KMS-11 (cell line): Measurements from ENCODE around the gene NAGPA.

Experiments used
- H2AFZ ChIP-seq: fragments of 200-600 bp; sonication (generic); 2 replicates; pipeline ENCODE4 v1.6.1; 2016; ENCODE audit warnings: antibody characterized with exemption, mixed run types, low read depth
- H3K27ac ChIP-seq: fragments of 200-600 bp; sonication (generic); 2 replicates; pipeline ENCODE4 v1.6.1; 2016; ENCODE audit warnings: mild to moderate bottlenecking, mixed run types
- H3K27me3 ChIP-seq: fragments of 200-600 bp; sonication (generic); 2 replicates; pipeline ENCODE4 v1.6.1; 2017; ENCODE audit warnings: mild to moderate bottlenecking, low read depth, mixed run types, moderate library complexity; ENCODE audit not compliant: insufficient read depth
- H3K36me3 ChIP-seq: fragments of 200-600 bp; sonication (generic); 2 replicates; pipeline ENCODE4 v1.6.1; 2017; ENCODE audit warnings: mild to moderate bottlenecking, mixed run types; ENCODE audit not compliant: insufficient read depth
- H3K4me1 ChIP-seq: fragments of 200-600 bp; sonication (generic); 2 replicates; pipeline ENCODE4 v1.6.1; 2016; ENCODE audit warnings: mild to moderate bottlenecking, low read depth, mixed run types; ENCODE audit not compliant: poor library complexity, severe bottlenecking
- H3K4me2 ChIP-seq: fragments of 200-600 bp; sonication (generic); 2 replicates; pipeline ENCODE4 v1.7.0; 2016; ENCODE audit warnings: mild to moderate bottlenecking, mixed run types
- H3K4me3 ChIP-seq: fragments of 200-600 bp; sonication (generic); IDR thresholded peaks from 2 replicates; pipeline ENCODE4 v1.6.1; 2017; ENCODE audit warnings: low read depth, low read length, mixed read lengths; ENCODE audit not compliant: insufficient read depth
- H3K79me2 ChIP-seq: fragments of 200-600 bp; sonication (generic); 2 replicates; pipeline ENCODE4 v1.6.1; 2016; ENCODE audit warnings: low read depth, mixed run types; ENCODE audit not compliant: insufficient read depth
- H3K9ac ChIP-seq: fragments of 200-600 bp; sonication (generic); 2 replicates; pipeline ENCODE4 v1.6.1; 2016; ENCODE audit warnings: mild to moderate bottlenecking, mixed run types
- H4K20me1 ChIP-seq: fragments of 200-600 bp; sonication (generic); 2 replicates; pipeline ENCODE4 v1.6.1; 2016; ENCODE audit warnings: mild to moderate bottlenecking, mixed run types; ENCODE audit not compliant: insufficient read depth
- CTCF ChIP-seq: fragments of 200-600 bp; sonication (generic); conservative IDR thresholded peaks from 2 replicates; pipeline ENCODE4 v1.6.1; 2017; ENCODE audit warnings: low read depth, mild to moderate bottlenecking, antibody characterized with exemption, low read length, moderate library complexity, mixed read lengths

Gene NAGPA

GRCh38 chr16:5071681-5072333, 38.1 kb upstream of the NAGPA start, which contains the start of gene ALG1:
Gene ALG1, plus strand, starts transcription at chr16:5071843. Its CDS starts 7 bp downstream, at chr16:5071850.
- H3K4me3 ChIP-seq: peak within 1 kb of the TSS; percentile 79
- peak within 1 kb of the TSS; percentile 75 for H3K9ac ChIP-seq
- no peak for TF ChIP-seq CTCF
- H3K4me2 ChIP-seq: peak within 1 kb of the TSS; percentile 81
- peaks cover 17% of the 10 kb centered on the region for H3K4me1 ChIP-seq
- peak within 1 kb of the TSS; percentile 87 for H2AFZ ChIP-seq
- H4K20me1 ChIP-seq: no peaks in the 10 kb centered on the region
- no peaks in the 10 kb centered on the region for H3K36me3 ChIP-seq
- H3K27me3 ChIP-seq: no peaks in the 10 kb centered on the region
- peaks cover 20% of the 10 kb centered on the region for H3K79me2 ChIP-seq
- peak within 1 kb of the TSS; percentile 70 for H3K27ac ChIP-seq

GRCh38 chr16:5071341-5071680, 37.6 kb upstream of the NAGPA start:
- H3K4me2 ChIP-seq: peak overlapping the region; percentile 81
- H3K9ac ChIP-seq: peak overlapping the region; percentile 75
- H2AFZ ChIP-seq: peak overlapping the region; percentile 87
- H3K4me1 ChIP-seq: peaks cover 17% of the 10 kb centered on the region
- no peaks in the 10 kb centered on the region for H3K36me3 ChIP-seq
- H3K4me3 ChIP-seq: peak overlapping the region; percentile 79
- no peaks in the 10 kb centered on the region for H4K20me1 ChIP-seq
- peaks cover 20% of the 10 kb centered on the region for H3K79me2 ChIP-seq
- H3K27me3 ChIP-seq: no peaks in the 10 kb centered on the region; the same call in 1 of the 2 replicates
- no peak for TF ChIP-seq CTCF
- peak overlapping the region; percentile 70 for H3K27ac ChIP-seq

GRCh38 chr16:5070431-5071186, 36.9 kb upstream of the NAGPA start:
- peaks cover 20% of the 10 kb centered on the region for H3K79me2 ChIP-seq
- H4K20me1 ChIP-seq: no peaks in the 10 kb centered on the region
- H3K9ac ChIP-seq: no peak overlapping the region
- H3K36me3 ChIP-seq: no peaks in the 10 kb centered on the region
- no peaks in the 10 kb centered on the region; the same call in 1 of the 2 replicates for H3K27me3 ChIP-seq
- no peak overlapping the region for H3K4me3 ChIP-seq
- peak overlapping the region; percentile 87 for H2AFZ ChIP-seq
- no peak for TF ChIP-seq CTCF
- H3K4me1 ChIP-seq: peaks cover 17% of the 10 kb centered on the region
- no peak overlapping the region; the same call in 1 of the 2 replicates for H3K27ac ChIP-seq
- peak overlapping the region; percentile 81; the same call in 1 of the 2 replicates for H3K4me2 ChIP-seq

- H3K4me3 ChIP-seq: no peak overlapping the region
- no peak overlapping the region for H3K4me2 ChIP-seq
- H3K4me1 ChIP-seq: peaks cover 17% of the 10 kb centered on the region
- no peaks in the 10 kb centered on the region for H4K20me1 ChIP-seq
- TF ChIP-seq CTCF: no peak
- no peak overlapping the region for H2AFZ ChIP-seq
- no peak overlapping the region for H3K9ac ChIP-seq
- H3K36me3 ChIP-seq: no peaks in the 10 kb centered on the region
- H3K27ac ChIP-seq: no peak overlapping the region
- H3K79me2 ChIP-seq: peaks cover 20% of the 10 kb centered on the region
- no peaks in the 10 kb centered on the region; the same call in 1 of the 2 replicates for H3K27me3 ChIP-seq
Measured at GRCh38 chr16:5069854-5070253, 36.1 kb upstream of the NAGPA start.
